Raji (cell line): Measurements from ENCODE around the gene MTHFD1.

ENCODE experiments used
- POLR2A ChIP-seq: IDR thresholded peaks from 2 replicates; pipeline ENCODE4 v1.6.1; 2011; ENCODE audit warnings: low read depth, low read length, control low read depth; ENCODE audit not compliant: insufficient read depth

The MTHFD1 gene

DNA sequence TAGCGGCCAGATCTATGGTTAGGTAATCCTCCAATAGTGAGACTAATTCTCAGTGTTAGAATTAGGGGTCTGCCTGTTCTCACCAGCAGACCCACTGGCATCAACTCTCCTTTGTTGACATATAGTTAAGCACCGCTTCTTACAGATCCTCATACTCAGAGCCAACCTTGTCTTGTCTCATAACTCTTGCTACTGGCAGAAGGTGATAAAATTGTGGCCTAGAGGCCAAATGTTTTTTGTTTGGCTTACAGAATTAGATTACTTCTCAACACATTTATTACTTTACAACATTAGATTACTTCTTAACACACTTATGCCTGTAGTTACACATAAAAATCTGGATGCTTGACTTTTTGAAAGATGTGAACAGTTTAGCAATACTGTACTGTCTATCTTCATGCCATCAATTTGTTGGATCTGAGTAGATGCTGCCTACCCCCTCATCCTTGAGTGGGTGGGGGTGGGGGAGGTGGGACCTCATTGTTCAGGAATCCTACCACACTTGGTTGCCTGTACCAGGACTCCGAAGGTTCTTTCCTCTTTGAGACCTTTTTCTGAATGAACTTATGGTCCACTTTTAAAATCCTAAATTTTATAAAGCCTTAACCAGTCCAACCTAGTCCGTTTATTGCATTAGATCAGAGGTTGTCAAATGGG lies 7.0 kb downstream of the MTHFD1 start:
- no peak for TF ChIP-seq POLR2A

GRCh38 chr14:64400829-64401459 lies 12.8 kb downstream of the MTHFD1 start:
- TF ChIP-seq POLR2A = no peak

- no peak for TF ChIP-seq POLR2A
Measured at GRCh38 chr14:64401949-64402348, 13.8 kb downstream of the MTHFD1 start.

DNA sequence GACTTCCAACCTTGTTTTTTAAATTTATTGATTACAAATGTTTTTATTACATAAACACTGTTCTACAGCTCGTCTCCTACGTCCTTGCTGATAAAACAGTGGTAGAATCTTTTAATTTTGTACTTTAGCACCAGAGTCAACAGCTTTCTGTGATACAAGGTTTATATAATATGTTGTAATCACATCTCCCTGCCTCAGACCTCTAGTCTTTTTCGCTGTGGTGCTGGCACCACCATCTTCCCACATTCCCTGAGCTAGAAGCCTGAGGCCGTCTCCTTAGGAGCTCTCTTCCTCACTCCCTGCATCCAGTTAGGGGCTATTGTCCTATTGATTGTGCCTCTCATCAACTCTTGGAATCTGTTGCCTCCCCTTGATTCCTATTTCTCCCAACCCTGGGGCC lies 17.1 kb downstream of the MTHFD1 start:
- TF ChIP-seq POLR2A = no peak

DNA sequence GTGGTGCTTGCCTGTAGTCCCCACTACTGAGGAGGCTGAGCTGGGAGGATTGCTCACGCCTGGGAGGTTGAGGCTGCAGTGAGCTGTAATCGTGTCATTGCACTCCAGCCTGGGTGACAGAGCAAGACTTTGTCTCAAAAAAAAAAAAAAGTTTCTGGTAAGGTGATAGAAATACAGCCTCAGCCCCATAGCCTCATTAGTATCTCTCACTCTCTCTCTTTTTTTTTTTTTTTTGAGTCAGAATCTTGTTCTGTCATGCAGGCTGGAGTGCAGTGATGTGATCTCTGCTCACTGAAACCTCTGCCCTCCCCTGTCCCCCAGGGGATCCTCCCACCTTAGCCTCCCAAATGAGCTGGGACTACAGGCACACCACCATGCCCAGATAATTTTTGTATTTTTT lies 19.2 kb downstream of the MTHFD1 start:
- TF ChIP-seq POLR2A = no peak

DNA sequence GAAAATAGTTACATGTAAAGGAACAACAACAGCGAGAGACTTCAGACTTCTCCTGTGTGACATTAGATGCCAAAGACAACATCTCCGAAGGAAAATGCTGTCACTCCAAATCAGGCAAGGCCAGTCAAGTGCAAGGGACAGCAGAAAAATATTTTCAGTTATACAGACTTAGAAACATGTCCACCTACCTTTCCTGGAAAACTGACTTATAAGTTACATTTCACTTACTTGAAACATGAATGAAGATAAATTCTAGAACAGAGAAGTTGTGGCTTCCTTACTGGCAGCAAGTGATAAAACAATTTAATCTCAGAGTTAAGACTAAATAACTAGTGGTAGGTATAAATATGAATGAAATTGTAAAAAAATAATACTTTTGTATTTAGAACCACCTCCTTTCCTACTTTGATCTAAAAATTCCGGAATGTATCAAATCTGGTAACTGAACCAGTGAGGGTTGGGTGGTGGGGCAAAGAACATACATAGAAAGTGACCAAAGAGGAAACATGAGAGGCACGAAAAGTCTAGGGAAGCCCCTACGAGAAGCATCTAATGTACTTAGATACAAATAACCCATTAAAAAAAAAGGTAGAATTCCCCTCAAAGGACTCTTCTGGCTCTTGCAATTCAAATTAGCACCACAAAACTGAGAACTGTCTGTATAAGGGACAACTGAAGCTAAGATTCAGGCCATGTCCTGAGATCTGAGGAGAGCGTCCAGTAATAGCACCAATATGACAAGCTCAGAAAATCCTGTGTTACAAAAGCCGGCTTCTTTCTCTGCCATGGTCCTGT lies 21.2 kb downstream of the MTHFD1 start:
- TF ChIP-seq POLR2A = no peak

DNA sequence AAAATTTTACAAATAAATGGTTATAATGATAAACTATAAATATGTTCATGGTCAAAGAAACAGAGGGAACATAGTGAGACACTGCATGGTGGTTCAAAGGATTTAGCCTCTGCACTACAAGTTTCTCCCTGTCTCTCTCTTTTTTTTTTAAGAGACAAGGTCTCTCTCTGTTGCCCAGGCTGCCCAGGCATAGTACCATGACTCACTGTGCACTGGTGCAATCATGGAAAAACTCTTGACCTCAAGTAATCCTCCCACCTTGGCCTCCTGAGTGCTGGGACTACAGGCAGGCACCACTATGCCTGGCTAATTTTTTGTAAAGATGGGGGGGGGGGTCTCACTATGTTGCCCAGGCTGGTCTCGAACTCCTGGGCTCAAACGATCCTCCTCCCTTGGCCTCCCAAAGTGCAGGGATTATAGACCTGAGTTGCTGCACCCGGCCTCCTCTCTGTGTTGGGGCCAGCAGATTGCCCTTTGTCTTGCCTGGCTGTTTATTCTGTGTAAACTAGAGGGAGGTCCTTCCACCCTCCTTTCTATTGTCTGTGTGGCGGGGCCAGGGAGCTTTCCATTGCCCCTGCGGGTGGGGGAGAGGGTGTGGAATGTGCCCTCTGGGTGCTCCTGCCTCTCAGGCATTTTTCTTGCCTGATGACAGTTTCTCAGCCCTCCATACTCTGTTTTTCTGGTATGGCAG lies 22.1 kb downstream of the MTHFD1 start:
- no peak for TF ChIP-seq POLR2A

GRCh38 chr14:64411001-64411400 lies 22.8 kb downstream of the MTHFD1 start:
- no peak for TF ChIP-seq POLR2A

DNA sequence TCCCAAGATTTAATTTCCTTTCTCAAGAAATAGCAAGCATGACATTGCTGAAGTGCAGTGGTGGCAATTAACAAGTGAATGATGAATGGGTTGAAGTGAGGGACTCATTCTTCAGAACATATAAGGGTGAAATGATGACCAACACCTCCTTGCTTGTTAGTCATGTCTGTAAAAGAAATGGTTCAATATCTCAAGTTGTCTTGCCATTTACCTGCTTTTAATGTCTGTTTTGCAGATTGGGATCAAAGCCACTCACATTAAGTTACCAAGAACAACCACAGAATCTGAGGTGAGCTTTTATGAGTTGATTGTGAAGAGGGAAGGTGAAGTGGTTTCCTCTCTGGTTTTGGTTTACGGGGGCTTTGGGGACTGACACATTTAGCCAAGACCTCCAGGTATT lies 24.1 kb downstream of the MTHFD1 start:
- no peak for TF ChIP-seq POLR2A

- no peak for TF ChIP-seq POLR2A
Measured at GRCh38 chr14:64416348-64416932, 28.3 kb downstream of the MTHFD1 start.

- TF ChIP-seq POLR2A = no peak
Measured at GRCh38 chr14:64417055-64417770, 29.1 kb downstream of the MTHFD1 start.

DNA sequence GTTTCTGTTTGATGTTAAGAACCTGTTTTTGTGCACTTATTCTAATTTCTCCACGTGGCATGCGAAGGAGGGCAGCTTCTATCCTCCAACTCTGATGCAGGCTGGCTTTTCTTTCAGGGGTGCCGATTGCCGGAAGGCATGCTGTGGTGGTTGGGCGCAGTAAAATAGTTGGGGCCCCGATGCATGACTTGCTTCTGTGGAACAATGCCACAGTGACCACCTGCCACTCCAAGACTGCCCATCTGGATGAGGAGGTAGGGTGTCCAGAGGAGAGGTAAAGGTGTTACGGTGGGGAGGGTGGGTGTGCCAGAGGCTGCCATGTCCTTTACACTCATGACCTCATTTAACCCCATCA lies 29.6 kb downstream of the MTHFD1 start:
- TF ChIP-seq POLR2A = no peak

GRCh38 chr14:64419003-64419402 lies 30.9 kb downstream of the MTHFD1 start:
- no peak for TF ChIP-seq POLR2A

- TF ChIP-seq POLR2A = no peak
Measured at GRCh38 chr14:64421166-64421565, 33.0 kb downstream of the MTHFD1 start.

DNA sequence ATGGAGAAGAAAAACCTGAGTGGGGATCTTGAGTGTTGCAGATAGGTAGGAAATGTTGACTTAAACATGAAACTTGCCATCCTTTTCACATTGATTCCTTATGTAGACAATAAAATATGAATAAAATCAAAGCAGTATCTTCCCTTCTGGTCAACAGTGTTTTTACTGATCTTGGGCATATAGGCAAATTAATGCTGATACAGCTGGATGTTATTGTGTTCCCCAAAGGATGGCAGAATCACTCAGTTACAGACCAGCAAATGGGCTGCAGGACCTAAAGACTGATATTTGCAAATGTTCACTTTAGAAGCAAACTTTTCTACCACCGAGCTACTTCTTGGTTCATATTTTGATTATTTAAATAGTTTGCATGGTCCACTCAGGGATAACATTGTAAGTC lies 33.9 kb downstream of the MTHFD1 start:
- no peak for TF ChIP-seq POLR2A

DNA sequence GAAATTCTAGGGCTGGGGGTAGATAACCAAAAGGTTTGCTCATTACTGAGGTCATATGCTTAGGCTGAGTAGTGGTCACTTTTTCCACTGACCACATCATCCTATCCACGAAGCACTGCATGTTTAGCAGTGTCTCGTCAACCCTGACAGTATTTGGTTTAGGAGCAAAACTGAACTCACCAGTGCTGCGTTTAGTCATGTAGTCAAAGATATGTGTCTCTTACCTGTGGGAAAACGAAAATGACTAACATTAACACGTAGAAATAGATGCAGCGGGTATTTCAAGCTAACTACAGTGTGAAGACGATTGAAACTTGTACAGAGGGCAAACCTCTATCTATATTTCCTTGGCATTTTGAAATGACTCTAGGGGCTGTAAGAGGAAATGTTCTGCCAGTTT lies 34.6 kb downstream of the MTHFD1 start:
- TF ChIP-seq POLR2A = no peak
